ENCODE measurements around the gene PRDM11. TPM values are rescaled to one million over a fixed set of nuclear protein-coding genes. Genes with fewer than 3 reads are reported as not detected.

PRDM11 gene
- total RNA-seq, 3 donors from 2014 or later = 6.0 to 8.5 (median 6.8) TPM

DNA sequence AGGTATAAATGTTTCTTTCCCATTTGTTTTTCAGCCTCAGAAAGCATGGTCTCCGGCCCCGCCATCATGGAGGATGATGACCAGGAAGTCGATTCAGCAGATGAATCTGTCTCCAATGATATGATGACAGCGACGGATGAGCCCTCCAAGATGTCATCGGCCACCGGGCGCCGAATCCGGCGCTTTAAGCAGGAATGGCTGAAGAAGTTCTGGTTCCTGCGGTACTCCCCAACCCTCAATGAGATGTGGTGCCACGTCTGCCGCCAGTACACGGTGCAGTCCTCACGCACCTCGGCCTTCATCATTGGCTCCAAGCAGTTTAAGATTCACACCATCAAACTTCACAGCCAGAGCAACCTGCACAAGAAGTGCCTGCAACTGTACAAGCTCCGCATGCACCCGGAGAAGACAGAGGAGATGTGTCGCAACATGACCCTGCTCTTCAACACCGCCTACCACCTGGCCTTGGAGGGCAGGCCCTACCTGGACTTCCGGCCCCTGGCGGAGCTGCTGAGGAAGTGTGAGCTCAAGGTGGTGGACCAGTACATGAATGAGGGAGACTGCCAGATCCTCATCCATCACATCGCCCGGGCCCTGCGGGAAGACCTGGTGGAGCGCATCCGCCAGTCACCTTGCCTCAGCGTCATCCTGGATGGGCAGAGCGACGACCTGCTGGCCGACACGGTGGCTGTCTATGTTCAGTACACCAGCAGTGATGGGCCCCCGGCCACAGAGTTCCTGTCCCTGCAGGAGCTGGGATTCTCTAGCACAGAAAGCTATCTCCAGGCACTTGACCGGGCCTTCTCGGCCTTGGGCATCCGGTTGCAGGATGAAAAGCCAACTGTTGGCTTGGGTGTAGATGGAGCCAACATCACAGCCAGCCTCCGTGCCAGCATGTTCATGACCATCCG lies 79.8 kb downstream of the PRDM11 start:
- H3K9me3 Mint-ChIP-seq = no peaks in the 10 kb centered on the region
- no peaks in the 10 kb centered on the region for H3K27me3 Mint-ChIP-seq (ENCODE audit: low read depth)
- H3K4me3 Mint-ChIP-seq = no peak overlapping the region
- DNase-seq (no peak), ATAC-seq (no peak)
- H3K4me1 Mint-ChIP-seq (ENCODE audit: low read depth) = no peaks in the 10 kb centered on the region
- H3K36me3 Mint-ChIP-seq (ENCODE audit: insufficient read depth) = peaks cover 29% of the 10 kb centered on the region

DNA sequence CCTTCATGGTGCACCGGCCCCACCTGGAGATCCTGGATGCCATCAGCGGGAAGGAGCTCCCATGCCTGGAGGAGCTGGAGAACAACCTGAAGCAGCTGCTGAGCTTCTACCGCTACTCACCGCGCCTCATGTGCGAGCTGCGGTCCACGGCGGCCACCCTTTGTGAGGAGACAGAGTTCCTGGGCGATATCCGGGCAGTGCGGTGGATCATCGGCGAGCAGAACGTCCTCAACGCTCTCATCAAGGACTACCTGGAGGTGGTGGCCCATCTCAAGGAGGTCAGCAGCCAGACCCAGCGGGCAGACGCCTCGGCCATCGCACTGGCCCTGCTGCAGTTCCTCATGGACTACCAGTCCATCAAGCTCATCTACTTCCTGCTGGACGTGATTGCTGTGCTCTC lies 80.5 kb downstream of the PRDM11 start:
- no peaks in the 10 kb centered on the region for H3K9me3 Mint-ChIP-seq
- H3K4me1 Mint-ChIP-seq (ENCODE audit: low read depth) = no peaks in the 10 kb centered on the region
- DNase-seq (no peak), ATAC-seq (no peak)
- no peaks in the 10 kb centered on the region for H3K27me3 Mint-ChIP-seq (ENCODE audit: low read depth)
- peaks cover 29% of the 10 kb centered on the region for H3K36me3 Mint-ChIP-seq (ENCODE audit: insufficient read depth)
- no peak overlapping the region for H3K4me3 Mint-ChIP-seq

DNA sequence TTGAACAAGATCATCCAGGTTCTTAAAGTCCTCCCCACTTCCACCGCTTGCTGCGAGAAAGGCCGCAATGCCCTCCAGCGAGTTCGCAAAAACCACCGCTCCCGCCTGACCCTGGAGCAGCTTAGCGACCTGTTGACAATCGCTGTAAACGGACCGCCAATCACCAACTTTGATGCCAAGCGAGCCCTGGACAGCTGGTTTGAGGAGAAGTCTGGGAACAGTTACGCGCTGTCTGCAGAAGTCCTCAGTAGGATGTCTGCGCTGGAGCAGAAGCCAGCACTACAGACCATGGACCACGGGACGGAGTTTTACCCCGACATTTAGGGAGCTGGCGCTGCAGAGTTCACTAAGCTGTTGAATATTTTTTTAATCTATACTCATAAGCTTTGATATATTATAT lies 81.4 kb downstream of the PRDM11 start:
- Mint-ChIP-seq H3K4me1 (ENCODE audit: low read depth) (no peaks in the 10 kb centered on the region), H3K27me3 (ENCODE audit: low read depth) (no peaks in the 10 kb centered on the region), H3K9me3 (no peaks in the 10 kb centered on the region), H3K4me3 (no peak overlapping the region), H3K36me3 (ENCODE audit: insufficient read depth) (peaks cover 29% of the 10 kb centered on the region)
- ATAC-seq = no peak
- no peak for DNase-seq

DNA sequence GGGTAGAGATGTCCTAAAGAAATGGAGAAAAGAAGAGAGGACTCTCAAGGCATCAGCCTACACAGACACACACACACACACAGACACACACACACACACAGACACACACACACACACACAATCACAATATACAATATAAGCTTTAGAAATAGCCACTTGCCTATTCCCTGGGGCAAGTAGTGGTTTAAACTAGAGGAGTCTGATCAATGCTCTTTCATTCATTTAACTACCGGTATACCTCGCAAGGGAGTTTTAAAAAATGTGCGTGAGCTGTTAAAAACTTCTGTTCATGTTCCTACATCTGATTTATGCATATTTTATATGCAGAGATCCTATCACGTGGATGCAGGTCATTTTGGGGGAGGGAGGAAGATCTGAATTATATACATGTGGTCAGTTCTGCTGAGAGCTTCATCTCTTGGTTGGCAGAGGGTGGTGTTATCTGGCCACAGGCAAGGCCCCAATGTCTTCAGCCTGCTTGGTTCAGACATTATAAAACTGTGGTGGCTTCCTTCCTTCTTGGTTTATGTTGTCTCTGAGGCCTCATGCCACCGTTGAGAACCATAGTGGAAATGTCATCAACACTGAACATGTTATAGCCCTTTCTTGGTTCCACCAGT lies 83.1 kb downstream of the PRDM11 start:
- ATAC-seq (no peak), DNase-seq (no peak)
- no peaks in the 10 kb centered on the region for H3K4me1 Mint-ChIP-seq (ENCODE audit: low read depth)
- H3K9me3 Mint-ChIP-seq = no peaks in the 10 kb centered on the region
- no peak overlapping the region for H3K4me3 Mint-ChIP-seq
- peaks cover 25% of the 10 kb centered on the region for H3K36me3 Mint-ChIP-seq (ENCODE audit: insufficient read depth)
- H3K27me3 Mint-ChIP-seq (ENCODE audit: low read depth) = no peaks in the 10 kb centered on the region

DNA sequence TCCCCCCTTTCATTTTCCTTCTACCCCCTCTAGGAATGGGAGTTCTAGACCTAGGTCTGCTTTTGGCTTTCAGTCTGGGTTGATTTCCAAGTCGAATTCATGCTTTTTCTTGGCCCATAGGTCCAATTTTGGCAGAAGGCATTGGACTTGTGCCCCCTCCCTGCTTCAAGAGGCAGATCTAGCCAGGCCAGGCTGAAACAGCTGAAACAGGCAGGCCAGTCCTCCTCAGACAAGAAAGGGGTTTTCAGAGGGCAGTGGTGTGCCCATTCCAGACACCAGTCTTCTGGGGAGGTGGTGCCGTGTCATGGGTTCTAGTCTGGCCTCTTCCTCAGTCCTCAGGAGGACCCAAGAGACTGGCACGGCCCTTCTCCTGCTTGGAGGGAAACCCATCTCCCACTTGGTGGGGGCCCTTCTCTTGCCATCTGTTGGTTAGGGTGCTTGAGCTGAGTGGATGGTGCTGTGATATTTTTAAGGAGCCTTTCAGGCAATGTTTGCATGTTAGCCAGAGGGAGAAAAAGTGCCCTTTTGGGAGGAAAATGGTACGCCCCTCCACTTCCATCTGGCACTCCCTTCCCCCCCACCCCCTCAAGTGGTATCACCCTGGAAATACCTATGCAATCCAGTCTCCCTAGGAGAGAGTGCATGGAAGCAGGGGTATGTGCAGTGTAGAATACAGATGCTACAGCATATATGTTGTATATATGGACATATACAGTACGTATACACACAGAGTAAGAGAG lies 86.1 kb downstream of the PRDM11 start:
- peaks cover 8% of the 10 kb centered on the region for H3K36me3 Mint-ChIP-seq (ENCODE audit: insufficient read depth)
- ATAC-seq (no peak), DNase-seq (no peak)
- H3K9me3 Mint-ChIP-seq = no peaks in the 10 kb centered on the region
- H3K27me3 Mint-ChIP-seq (ENCODE audit: low read depth) = peaks cover 10% of the 10 kb centered on the region
- H3K4me1 Mint-ChIP-seq (ENCODE audit: low read depth) = no peaks in the 10 kb centered on the region
- no peak overlapping the region for H3K4me3 Mint-ChIP-seq

DNA sequence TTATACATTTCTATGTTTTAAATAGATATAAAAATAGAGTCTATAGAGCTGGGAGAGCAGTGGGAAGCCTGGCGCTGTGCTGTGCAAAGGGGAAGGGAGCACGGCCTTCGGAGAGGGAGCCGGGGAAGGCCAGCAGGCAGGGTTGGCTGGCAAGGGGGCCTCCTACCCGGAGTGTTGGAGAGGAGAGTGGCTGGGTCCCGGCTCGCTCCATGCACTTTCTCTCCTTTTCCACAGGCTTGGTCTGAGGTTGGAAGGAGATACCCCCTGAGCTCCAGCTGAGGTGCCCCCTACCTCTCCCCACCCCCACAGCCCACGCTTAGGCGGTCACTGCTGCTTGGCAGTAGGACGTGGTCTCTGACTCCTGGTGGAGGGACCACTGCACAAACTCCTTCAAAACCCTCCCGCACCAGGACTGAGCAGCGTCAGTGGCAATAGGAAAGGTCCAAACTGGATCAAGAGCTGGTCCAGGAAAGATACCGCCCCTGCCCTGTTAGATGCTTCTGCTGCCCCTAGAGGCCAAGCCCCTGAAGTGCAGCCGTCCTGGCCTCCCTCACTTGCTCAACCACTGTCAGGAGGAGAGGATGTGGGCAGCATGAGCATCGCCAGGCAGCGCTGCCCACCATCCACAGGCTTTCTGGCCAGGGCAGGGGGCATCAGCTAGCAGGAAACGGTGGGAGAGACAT lies 86.8 kb downstream of the PRDM11 start:
- peak; percentile 69 to 80 for ATAC-seq
- Mint-ChIP-seq H3K27me3 (ENCODE audit: low read depth) (peaks cover 15% of the 10 kb centered on the region), H3K36me3 (ENCODE audit: insufficient read depth) (peaks cover 3% of the 10 kb centered on the region), H3K4me3 (no peak overlapping the region), H3K4me1 (ENCODE audit: low read depth) (no peaks in the 10 kb centered on the region), H3K9me3 (no peaks in the 10 kb centered on the region)
- peak; percentile 45 for DNase-seq

DNA sequence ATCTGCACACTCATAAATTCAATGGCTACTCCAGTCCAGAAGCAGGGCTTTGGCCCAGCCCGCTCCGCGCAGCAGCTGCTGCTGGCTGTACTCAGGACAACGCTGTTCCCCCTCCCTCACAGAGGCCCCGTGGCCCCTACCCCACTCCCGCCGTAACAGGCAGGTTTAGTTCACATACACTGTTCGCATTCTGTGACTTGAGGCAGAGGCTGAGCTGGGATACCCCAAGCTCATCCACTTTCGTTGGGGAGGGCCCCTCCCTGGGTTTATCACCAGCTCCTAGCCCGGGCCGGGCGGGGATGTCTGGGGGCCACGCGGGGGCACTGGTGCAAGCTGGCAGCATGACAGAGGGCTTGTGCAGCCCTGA lies 87.3 kb downstream of the PRDM11 start:
- no peaks in the 10 kb centered on the region for H3K4me1 Mint-ChIP-seq (ENCODE audit: low read depth)
- ATAC-seq = no peak

DNA sequence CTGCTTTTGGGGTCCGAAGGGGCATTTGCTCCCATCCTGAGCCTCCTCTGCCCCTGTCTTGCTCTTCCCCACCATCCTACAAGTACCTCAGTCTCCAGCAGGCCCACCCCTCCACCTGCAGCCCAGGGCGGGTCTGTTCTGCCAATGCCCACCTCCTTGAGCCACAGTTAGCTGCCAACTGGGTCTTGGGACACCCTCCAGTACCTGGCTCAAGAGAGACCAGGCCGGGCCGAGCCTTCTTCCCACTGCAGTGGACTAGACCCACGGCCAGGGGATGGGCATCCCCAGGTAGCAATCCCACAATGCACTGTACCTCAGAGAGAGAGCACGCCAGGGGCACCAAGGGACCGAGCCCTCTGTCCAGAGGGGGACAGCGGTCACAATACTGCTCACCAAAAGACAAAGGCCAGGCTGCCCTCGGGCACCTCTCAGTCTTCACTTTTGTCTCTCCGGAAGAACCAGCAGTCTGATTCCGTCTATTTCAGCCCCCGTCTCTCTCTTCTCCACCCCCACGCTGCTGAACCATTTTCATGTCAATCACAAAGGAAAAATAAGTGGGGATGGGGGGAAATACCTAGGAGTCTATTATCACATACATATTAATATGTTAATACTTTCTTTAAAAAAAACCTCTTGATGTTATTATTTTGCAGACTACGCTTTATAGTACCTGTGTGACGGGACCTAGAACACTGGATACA lies 88.0 kb downstream of the PRDM11 start:
- Mint-ChIP-seq H3K4me1 (ENCODE audit: low read depth) (no peaks in the 10 kb centered on the region), H3K4me3 (no peak overlapping the region), H3K9me3 (peaks cover 2% of the 10 kb centered on the region), H3K36me3 (ENCODE audit: insufficient read depth) (no peaks in the 10 kb centered on the region), H3K27me3 (ENCODE audit: low read depth) (peaks cover 23% of the 10 kb centered on the region)
- ATAC-seq = no peak
- DNase-seq = no peak

More for the DNA sequence above, 87.3 kb downstream of the PRDM11 start:
- H3K4me3 Mint-ChIP-seq = no peak overlapping the region
- DNase-seq = no peak
- H3K9me3 Mint-ChIP-seq = no peaks in the 10 kb centered on the region
- peaks cover 18% of the 10 kb centered on the region for H3K27me3 Mint-ChIP-seq (ENCODE audit: low read depth)
- H3K36me3 Mint-ChIP-seq (ENCODE audit: insufficient read depth) = peaks cover under 1% of the 10 kb centered on the region

DNA sequence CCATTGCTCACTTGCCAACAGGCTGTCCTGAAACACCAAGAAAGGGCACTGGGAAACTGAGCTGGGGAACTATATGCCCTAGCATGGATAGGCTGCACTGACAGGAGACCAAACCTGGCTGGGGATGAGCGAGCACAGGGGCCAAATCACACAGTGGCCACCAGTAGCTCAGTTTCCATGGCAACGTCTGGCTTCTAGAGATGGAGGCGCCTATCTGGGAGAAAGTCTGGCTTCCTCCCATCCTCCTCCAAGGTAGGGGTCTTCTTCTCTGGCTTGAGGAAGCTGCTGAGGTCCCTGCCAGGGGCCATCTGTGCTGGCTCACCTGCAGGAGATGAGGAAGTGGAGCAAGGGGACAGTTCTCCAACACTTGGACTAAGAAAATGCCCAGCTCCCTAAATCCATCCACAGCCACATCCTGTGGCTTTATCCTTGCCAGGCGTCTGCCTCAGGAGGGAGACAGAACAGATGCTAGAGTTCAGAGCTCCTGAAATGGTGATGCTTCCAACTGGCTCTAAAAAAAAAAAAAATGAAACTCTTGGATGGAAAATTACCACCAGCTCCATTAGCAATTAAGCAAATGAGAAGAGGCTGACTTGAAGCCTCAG lies 91.4 kb downstream of the PRDM11 start:
- no peak for DNase-seq
- Mint-ChIP-seq H3K36me3 (ENCODE audit: insufficient read depth) (no peaks in the 10 kb centered on the region), H3K27me3 (ENCODE audit: low read depth) (peaks cover 25% of the 10 kb centered on the region), H3K4me1 (ENCODE audit: low read depth) (no peaks in the 10 kb centered on the region), H3K9me3 (peaks cover 6% of the 10 kb centered on the region), H3K4me3 (no peak overlapping the region)
- no peak for ATAC-seq

DNA sequence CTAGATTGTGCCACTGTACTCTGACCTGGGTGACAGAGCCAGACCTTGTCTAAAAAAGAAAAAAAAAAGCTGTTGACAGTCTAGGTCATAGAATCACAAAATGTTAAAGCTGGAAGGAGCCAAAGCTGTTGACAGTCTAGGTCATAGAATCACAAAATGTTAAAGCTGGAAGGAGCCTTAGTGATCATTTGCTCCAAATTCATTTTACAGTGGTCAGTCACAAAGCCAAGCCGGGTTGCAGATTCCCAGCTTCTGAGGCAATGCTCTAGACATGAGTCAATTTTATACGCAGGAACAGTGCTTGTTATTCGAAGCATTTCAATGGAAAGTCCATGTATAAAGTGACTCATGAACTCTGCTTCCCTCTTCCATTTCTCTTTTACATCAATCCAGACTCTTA lies 92.3 kb downstream of the PRDM11 start:
- Mint-ChIP-seq H3K27me3 (ENCODE audit: low read depth) (peaks cover 25% of the 10 kb centered on the region), H3K4me3 (no peak overlapping the region), H3K4me1 (ENCODE audit: low read depth) (no peaks in the 10 kb centered on the region), H3K9me3 (peaks cover 6% of the 10 kb centered on the region), H3K36me3 (ENCODE audit: insufficient read depth) (no peaks in the 10 kb centered on the region)
- DNase-seq (no peak), ATAC-seq (no peak)

DNA sequence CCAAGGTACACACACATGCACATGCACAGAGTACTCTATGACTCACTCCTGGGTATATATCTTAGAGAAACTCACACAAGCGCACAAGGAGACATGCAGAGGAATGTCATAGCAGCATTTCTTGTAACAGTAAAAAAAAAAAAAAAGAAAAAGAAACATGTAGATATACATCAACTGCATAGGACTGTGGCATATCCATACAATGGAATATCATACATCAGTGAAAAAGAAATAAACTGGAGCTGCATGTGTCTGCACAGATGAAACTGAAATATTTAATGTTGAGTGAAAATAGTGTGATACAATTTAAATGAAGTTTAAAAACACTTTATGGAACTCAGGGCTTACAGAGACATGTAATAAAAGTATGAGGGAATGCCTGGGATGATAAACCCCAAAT lies 93.3 kb downstream of the PRDM11 start:
- DNase-seq = no peak
- H3K27me3 Mint-ChIP-seq (ENCODE audit: low read depth) = peaks cover 25% of the 10 kb centered on the region
- H3K4me3 Mint-ChIP-seq = no peak overlapping the region
- H3K4me1 Mint-ChIP-seq (ENCODE audit: low read depth) = no peaks in the 10 kb centered on the region
- H3K36me3 Mint-ChIP-seq (ENCODE audit: insufficient read depth) = no peaks in the 10 kb centered on the region
- H3K9me3 Mint-ChIP-seq = peaks cover 6% of the 10 kb centered on the region
- ATAC-seq = no peak

DNA sequence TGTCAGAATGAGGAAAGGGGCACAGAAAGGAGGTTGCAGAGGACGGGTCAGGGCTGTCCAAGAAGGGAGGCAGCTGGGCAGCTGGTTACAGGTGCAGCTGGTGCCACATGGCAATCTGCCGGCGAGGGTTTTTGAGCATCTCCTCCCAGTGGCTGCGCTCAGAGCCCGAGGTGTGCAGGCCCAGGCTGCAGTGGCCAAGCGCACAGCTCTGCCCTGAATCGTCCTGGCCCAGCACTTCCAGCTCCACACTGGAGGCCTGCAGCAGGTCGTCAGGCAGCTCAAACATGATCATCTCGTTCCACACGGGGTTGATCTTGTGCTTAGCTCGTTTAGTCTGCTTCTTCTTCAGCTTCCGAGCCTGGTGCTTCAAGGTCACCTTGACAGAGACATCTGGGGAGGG lies 97.5 kb downstream of the PRDM11 start:
- H3K4me3 Mint-ChIP-seq = no peak overlapping the region
- no peaks in the 10 kb centered on the region for H3K36me3 Mint-ChIP-seq (ENCODE audit: insufficient read depth)
- H3K27me3 Mint-ChIP-seq (ENCODE audit: low read depth) = peaks cover 13% of the 10 kb centered on the region
- H3K9me3 Mint-ChIP-seq = peaks cover 6% of the 10 kb centered on the region
- DNase-seq (no peak), ATAC-seq (no peak)
- H3K4me1 Mint-ChIP-seq (ENCODE audit: low read depth) = no peaks in the 10 kb centered on the region

DNA sequence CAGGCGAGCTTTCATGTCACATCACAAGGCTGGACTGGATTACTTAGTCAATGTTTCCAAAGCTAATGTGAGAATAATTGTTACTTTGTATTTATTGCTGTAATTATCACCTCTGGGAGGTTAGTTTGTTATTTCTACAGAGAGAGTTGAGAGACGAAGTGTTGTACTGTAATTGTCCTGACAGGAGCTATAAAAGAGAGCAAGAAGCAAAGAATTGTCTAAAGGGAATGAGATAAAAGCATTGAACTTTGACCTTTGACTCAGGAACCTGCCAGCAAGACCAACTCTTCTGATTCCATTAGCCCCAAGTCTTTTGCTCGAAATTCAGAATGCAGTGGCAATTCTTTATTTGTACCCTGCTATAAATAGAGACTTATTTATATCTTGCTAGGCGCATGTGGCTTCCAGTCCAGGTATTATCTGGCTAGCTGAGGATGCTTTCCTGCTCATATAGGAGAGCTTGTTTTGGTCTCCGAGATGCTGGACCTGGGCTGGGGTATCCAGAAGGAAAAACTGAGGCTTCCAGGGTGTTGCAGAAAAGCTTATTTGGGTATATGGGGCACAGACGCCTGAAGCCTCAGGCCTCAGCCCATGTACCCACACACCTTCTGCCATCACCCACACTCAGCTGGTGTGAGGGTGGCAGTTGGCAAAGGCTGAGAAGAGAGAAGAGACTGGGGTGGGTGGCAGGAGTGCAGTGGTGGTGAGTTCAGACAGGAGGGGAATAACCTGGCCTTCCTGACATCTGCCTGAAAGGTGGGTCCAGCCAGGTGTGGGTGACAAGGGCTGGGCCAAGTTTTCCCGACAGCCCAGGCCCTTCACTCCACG lies 99.0 kb downstream of the PRDM11 start:
- DNase-seq = no peak
- H3K4me3 Mint-ChIP-seq = no peak overlapping the region
- H3K36me3 Mint-ChIP-seq (ENCODE audit: insufficient read depth) = no peaks in the 10 kb centered on the region
- no peak for ATAC-seq
- H3K4me1 Mint-ChIP-seq (ENCODE audit: low read depth) = no peaks in the 10 kb centered on the region
- peaks cover 6% of the 10 kb centered on the region for H3K27me3 Mint-ChIP-seq (ENCODE audit: low read depth)
- H3K9me3 Mint-ChIP-seq = no peaks in the 10 kb centered on the region

All from activated T-cell treated with anti-CD3 and anti-CD28 coated beads, Interleukin-2, amount 50 U/mL, for 4 hours (primary cell).